HG02870 (cell line): Measurements from ENCODE around the gene LPP.

Experiments used
- ATAC-seq: cut with Tn5 transposase; IDR thresholded peaks from one replicate; pipeline ENCODE4 v1.9.1; 2021; ENCODE audit warnings: mild to moderate bottlenecking, moderate library complexity; ENCODE audit not compliant: unreplicated experiment

The LPP gene

GRCh38 chr3:188169830-188170455, 16.0 kb downstream of the LPP start:
- ATAC-seq = no peak

DNA sequence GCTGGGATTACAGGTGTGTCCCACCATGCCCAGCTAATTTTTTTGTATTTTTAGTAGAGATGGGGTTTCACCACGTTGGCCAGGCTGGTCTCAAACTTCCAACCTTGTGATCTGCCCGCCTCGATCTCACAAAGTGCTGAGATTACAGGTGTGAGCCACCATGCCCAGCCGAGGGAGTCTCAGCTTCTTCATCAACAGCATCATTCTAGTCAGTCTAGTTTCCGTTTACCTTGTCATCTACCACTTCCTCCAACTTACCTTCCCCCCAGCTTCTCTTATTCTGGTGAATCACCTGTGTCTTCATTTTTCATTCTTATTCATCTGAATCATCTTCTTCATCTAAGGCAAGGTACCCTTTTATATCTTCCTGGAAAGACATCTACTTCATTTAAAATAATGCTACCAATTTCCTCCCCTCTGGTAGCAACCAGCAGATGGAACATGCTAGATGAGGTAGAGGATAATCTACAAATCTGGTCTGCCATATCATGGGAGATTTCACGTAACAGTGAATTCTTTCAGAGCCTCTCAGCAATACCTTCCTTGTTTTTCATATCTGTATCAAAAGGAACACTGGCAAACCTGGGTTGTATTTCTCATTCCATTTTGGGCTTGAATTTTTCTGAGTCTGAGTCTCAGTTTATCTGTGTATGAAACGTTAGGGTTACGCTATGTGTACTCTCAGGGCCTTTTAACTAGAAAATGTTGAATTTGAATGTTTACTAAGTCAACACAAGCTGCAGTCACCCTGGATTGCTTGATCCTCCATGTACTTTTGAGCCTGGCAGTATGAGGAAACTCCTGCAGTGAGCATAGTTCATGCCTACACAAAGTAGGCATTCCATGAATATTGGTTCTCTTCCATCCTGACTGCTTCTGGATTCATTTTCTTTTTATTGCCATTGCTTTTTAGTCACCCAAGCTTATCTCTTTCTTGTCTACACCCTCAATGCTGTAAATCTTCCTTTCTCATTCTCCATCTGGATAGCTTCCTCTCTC, 16.8 kb downstream of the LPP start:
- ATAC-seq = no peak

GRCh38 chr3:188171682-188172467, 17.9 kb downstream of the LPP start:
- ATAC-seq = no peak

GRCh38 chr3:188174317-188175044, 20.5 kb downstream of the LPP start:
- no peak for ATAC-seq

- no peak for ATAC-seq
Measured at GRCh38 chr3:188176476-188176875, 22.5 kb downstream of the LPP start.

DNA sequence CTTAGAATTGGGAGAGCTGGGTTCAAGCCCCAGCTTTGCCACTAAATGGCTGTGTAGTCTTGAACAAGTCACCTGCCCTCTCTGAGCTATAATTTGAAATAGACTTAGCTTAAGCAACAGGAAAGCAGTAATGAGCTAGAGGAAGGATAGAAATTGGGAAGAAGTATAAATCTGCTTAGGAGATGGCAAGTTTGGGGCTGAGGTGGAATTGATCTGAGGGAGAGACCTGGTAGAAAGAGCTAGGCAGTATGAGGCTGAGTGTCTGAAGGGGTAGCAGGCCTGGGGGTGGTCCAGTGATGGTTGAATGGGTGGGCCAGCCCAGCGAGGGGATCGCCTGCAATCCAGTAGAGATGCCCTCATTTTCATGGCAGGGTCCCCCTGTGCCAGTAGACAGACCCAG, 22.9 kb downstream of the LPP start:
- ATAC-seq = no peak

- no peak for ATAC-seq
Measured at GRCh38 chr3:188177721-188178120, 23.8 kb downstream of the LPP start.

GRCh38 chr3:188178293-188178936, 24.5 kb downstream of the LPP start:
- no peak for ATAC-seq

DNA sequence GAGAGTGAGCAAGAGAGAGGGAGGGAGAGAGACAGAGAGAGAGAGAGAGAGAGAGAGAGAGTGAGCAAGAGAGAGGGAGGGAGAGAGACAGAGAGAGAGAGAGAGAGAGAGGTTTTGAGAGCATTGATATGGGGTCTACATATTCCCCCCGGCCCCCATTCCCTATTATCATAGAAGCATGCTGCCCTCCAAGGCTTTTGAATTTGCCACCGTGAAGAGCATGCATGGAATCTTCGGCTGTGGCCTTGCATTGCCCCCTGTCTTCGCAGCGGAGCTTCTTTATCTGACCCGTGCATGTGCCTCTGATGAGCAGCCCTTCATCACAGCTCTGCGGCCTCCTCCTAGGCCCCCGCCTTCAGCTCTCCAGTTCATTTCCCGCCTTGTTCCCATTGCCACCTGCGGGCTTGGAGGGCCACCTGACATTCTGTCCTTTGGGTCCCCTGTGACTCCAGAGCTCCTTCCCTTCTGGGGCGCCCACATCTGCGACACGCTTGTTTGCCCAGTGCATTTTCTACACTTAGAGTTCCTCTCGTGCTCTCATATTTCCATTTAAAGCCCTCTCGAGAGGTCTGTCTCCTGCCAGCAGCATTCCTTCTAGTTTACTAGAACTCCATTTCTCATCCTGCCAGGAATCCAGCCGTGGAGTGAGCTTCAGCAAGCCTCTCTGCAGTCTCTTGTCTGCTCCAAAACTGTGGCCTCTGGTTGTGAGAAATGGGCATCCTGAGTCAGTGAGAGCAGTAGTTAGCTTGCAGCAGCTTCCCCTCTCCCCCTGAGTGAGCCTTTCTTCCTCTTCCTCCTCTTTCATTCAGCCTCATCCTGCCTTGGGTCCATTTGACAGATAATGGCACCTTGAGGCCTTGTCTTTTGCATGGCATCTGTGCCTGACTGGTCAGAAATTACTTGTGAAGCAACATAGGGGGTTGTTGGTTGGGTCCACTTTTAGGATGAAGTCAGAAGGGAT, 25.3 kb downstream of the LPP start:
- ATAC-seq = no peak

DNA sequence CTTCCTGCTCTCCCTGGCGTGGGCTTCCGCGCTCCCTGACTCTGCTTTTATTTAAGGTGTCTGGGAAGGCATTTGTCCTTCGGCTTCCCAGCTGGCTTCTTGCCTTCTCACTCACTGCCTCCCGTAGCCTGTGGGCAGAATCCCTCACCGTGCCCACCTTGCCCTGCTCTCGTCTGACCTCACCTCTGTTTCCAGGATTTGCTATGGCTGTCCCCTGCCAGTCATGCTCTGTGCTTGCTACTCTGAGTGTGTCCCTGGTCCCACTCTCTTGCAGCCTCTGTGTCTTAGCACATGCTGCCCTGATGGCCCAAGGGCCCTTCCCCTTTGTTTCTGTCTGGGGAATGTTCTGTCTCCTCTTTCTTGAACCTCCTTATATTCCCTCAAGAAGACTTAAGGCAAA, 26.2 kb downstream of the LPP start:
- ATAC-seq = no peak

DNA sequence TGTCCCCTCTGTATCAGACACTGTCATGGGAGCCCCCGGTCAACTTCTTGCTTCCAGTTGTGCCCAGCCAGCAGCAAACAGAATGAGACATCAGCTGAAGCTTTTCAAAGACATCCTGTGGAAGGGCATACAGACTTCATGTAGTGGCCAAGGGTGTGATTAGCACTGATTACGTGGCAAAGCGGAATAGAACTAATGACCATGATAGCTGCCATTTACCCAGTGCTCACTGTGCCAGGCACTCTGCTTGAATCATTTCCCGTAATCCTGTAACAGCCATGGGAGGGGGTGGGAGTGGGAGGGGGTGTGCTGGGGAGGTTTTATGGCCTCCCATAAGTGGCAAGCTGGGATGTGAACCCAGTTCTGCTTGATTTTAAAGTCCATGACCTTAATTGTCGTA, 29.5 kb downstream of the LPP start:
- ATAC-seq = no peak

DNA sequence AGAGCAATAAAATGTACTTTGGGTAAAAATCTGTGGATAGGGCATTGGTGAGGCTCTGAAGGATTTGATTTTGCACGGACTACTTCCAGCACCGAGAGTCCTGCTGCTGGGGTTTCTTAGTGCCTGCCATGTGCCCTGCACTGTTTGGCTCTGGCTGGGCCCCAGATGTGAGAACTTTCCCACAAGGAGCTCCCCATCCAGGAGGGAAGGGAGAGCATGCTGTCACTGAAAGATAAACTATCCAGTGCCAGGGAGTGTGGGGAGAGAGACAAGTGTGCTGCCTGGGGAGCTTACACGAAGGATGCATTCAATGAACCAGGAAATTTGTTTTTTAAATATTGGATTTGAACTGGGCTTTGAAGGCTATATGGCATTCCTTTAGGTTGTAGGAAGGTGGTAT, 30.2 kb downstream of the LPP start:
- no peak for ATAC-seq

- no peak for ATAC-seq
Measured at GRCh38 chr3:188184649-188185048, 30.7 kb downstream of the LPP start.

GRCh38 chr3:188185717-188186251, 31.8 kb downstream of the LPP start:
- ATAC-seq = no peak

- no peak for ATAC-seq
Measured at GRCh38 chr3:188187053-188187452, 33.1 kb downstream of the LPP start.

GRCh38 chr3:188188911-188189310, 35.0 kb downstream of the LPP start:
- ATAC-seq = no peak

- ATAC-seq = no peak
Measured at GRCh38 chr3:188191460-188191859, 37.5 kb downstream of the LPP start.

DNA sequence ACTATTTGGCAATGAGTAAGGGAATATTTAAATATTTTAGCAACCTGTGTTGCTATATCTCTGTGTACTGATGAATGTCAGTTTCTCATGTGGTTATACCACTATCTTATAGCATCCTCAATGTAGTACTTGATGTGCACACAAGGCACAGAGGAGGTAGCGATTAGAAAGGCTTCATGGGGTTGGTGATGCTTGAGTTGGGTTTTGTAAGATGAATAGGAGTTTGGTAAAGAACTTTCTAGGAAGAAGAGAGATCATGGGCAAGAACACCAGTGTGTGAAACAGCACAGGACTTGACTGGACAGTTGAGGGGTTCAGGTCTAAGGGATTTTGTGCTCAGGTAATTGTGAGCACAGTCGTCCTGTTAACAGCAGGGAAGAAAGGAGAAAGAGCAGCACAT, 38.1 kb downstream of the LPP start:
- ATAC-seq = no peak

- no peak for ATAC-seq
Measured at GRCh38 chr3:188194332-188194731, 40.4 kb downstream of the LPP start.
